HTERT RPE-1 (cell line): ENCODE data around the gene EGFR.

Experiments
- in situ Hi-C: fragments of 300-500 bp; cut with MboI; formaldehyde crosslinking; loops from 4 replicates; pipeline ENCODE4 v1.14.3; 2020; ENCODE audit warnings: low sequenced_read_pairs

EGFR gene

GRCh38 chr7:55121249-55121648 lies 102.4 kb downstream of the EGFR start:
- in situ Hi-C loops, result no loop called here

- in situ Hi-C loops, result no loop called here
Observed at GRCh38 chr7:55122263-55122662, 103.4 kb downstream of the EGFR start.

GRCh38 chr7:55124989-55125875 lies 106.4 kb downstream of the EGFR start:
- in situ Hi-C loops, result no loop called here

- in situ Hi-C loops, result no loop called here
Observed at GRCh38 chr7:55127135-55127551, 108.3 kb downstream of the EGFR start.

GRCh38 chr7:55127622-55128081 lies 108.8 kb downstream of the EGFR start:
- in situ Hi-C loops, result no loop called here

GRCh38 chr7:55128693-55129394 lies 110.0 kb downstream of the EGFR start:
- in situ Hi-C loops, result no loop called here

GRCh38 chr7:55129541-55130394 lies 111.0 kb downstream of the EGFR start:
- in situ Hi-C loops, result no loop called here

GRCh38 chr7:55130395-55131141 lies 111.8 kb downstream of the EGFR start:
- in situ Hi-C loops, result no loop called here

- in situ Hi-C loops, result no loop called here
Observed at GRCh38 chr7:55131142-55131929, 112.5 kb downstream of the EGFR start.

- in situ Hi-C loops, result no loop called here
Observed at GRCh38 chr7:55132550-55132889, 113.7 kb downstream of the EGFR start.

GRCh38 chr7:55132890-55133551 lies 114.2 kb downstream of the EGFR start:
- in situ Hi-C loops, result no loop called here

- in situ Hi-C loops, result no loop called here
Observed at GRCh38 chr7:55133630-55134358, 115.0 kb downstream of the EGFR start.

GRCh38 chr7:55134359-55134725 lies 115.5 kb downstream of the EGFR start:
- in situ Hi-C loops, result no loop called here

GRCh38 chr7:55134786-55135185 lies 116.0 kb downstream of the EGFR start:
- in situ Hi-C loops, result no loop called here

GRCh38 chr7:55135462-55135861 lies 116.6 kb downstream of the EGFR start:
- in situ Hi-C loops, result no loop called here

GRCh38 chr7:55138663-55139062 lies 119.8 kb downstream of the EGFR start:
- in situ Hi-C loops, result no loop called here

- in situ Hi-C loops, result no loop called here
Observed at GRCh38 chr7:55140221-55140940, 121.6 kb downstream of the EGFR start.

GRCh38 chr7:55140941-55141278 lies 122.1 kb downstream of the EGFR start:
- in situ Hi-C loops, result no loop called here
